HL-60 (cell line): ENCODE results near the gene PRKAG2.

Experiments used
- DNase-seq, 2 experiments: peaks; one replicate each; pipeline ENCODE4 v3.0.0-alpha.2; 2010 to 2020; ENCODE audit warnings: low read depth in 1 of 2, low spot score in 1 of 2
- H3K27ac ChIP-seq: fragments of 250-450 bp; sonication (Bioruptor Pico); replicated peaks from 2 replicates; pipeline ENCODE4 v1.5.1; 2020; ENCODE audit warnings: mild to moderate bottlenecking, moderate library complexity
- H3K27me3 ChIP-seq: fragments of 250-450 bp; sonication (Bioruptor Pico); 2 replicates; pipeline ENCODE4 v1.5.1; 2021; ENCODE audit warnings: mild to moderate bottlenecking, moderate library complexity; ENCODE audit not compliant: insufficient read depth, poor library complexity, severe bottlenecking
- H3K4me3 ChIP-seq: replicated peaks from 2 replicates; pipeline ENCODE4 v1.5.1; 2011; ENCODE audit warnings: mild to moderate bottlenecking, control low read depth, low read length; ENCODE audit not compliant: insufficient read depth
- CTCF ChIP-seq: IDR thresholded peaks from one replicate; pipeline ENCODE4 v1.5.1; 2011; ENCODE audit warnings: low read length, control low read depth, inconsistent platforms; ENCODE audit not compliant: insufficient read depth
- GABPA ChIP-seq: IDR thresholded peaks from 2 replicates; pipeline ENCODE4 v1.6.1; 2012; ENCODE audit warnings: low read depth
- POLR2AphosphoS5 ChIP-seq: IDR thresholded peaks from 2 replicates; pipeline ENCODE4 v1.6.1; 2012; ENCODE audit warnings: low read depth
- REST ChIP-seq: IDR thresholded peaks from 2 replicates; pipeline ENCODE4 v1.6.1; 2012; ENCODE audit warnings: low read depth; ENCODE audit not compliant: insufficient replicate concordance
- SPI1 ChIP-seq: IDR thresholded peaks from 2 replicates; pipeline ENCODE4 v1.6.1; 2012; ENCODE audit warnings: low read depth, mild to moderate bottlenecking, borderline replicate concordance

PRKAG2 gene

GRCh38 chr7:151897951-151898686, 21.2 kb upstream of the PRKAG2 start:
- Histone ChIP-seq H3K27ac (no peak overlapping the region), H3K4me3 (no peak overlapping the region), H3K27me3 (no peaks in the 10 kb centered on the region)
- DNase-seq: no peak
- TF ChIP-seq REST (no peak), POLR2AphosphoS5 (no peak), CTCF (no peak), GABPA (no peak), SPI1 (no peak)

GRCh38 chr7:151897161-151897731, 20.3 kb upstream of the PRKAG2 start:
- no peak for TF ChIP-seq CTCF
- TF ChIP-seq SPI1: no peak
- no peak for TF ChIP-seq GABPA
- no peak for TF ChIP-seq POLR2AphosphoS5
- no peak for TF ChIP-seq REST
- H3K4me3 ChIP-seq: no peak overlapping the region
- DNase-seq: no peak

GRCh38 chr7:151896486-151896885, 19.6 kb upstream of the PRKAG2 start:
- DNase-seq: no peak
- no peak overlapping the region for H3K27ac ChIP-seq
- TF ChIP-seq GABPA (no peak), POLR2AphosphoS5 (no peak), REST (no peak), CTCF (no peak), SPI1 (no peak)
- H3K4me3 ChIP-seq: no peak overlapping the region
- H3K27me3 ChIP-seq: no peaks in the 10 kb centered on the region

More at GRCh38 chr7:151897161-151897731, 20.3 kb upstream of the PRKAG2 start:
- no peak overlapping the region for H3K27ac ChIP-seq
- no peaks in the 10 kb centered on the region for H3K27me3 ChIP-seq
